ENCODE measurements around the gene TNN. TPM values are rescaled to one million over a fixed set of nuclear protein-coding genes. Genes with fewer than 3 reads are reported as not detected.

Gene TNN
- total RNA-seq, 1 donor from 2014 or later = 0.26 TPM

DNA sequence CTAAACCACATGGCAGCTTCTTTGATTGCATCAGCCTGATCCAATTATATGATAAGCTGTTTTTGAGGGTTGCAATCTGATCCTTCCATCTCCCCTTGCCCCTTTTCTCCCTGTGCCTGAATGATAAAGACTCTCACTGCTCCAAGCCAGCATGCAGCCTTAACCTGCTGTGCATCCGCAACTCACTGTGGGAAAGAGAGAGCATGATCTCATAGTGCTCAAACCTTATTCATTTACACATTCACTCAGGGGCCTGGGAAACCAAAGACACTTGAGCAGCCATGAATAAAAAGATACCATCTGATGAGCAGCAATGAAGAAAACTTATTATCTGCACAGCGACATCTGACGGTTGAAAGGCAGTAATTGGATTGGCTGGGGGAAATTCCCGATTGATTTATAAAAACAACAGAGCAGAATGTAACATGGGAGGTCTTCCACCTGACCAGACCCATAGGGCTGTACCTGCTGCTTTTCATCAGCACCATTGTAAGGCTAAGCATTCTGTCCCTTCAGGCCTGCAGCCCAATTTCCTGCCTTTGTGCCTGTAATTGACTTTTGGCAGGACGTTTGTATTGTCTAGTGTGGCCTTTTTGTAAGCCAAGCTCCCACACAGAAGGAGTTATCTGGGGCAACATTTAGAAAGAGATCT is 62.5 kb downstream of the TNN start:
- DNase-seq (ENCODE audit: low read depth, low spot score) = no peak
- Mint-ChIP-seq H3K4me1 (peaks cover 16% of the 10 kb centered on the region), H3K36me3 (ENCODE audit: low read depth) (no peaks in the 10 kb centered on the region), H3K9me3 (no peaks in the 10 kb centered on the region), H3K4me3 (no peak overlapping the region), H3K27ac (ENCODE audit: unreplicated experiment) (peak overlapping the region; percentile 87), H3K27me3 (ENCODE audit: low read depth) (peaks cover 6% of the 10 kb centered on the region)
- TF ChIP-seq, protein P1, sequence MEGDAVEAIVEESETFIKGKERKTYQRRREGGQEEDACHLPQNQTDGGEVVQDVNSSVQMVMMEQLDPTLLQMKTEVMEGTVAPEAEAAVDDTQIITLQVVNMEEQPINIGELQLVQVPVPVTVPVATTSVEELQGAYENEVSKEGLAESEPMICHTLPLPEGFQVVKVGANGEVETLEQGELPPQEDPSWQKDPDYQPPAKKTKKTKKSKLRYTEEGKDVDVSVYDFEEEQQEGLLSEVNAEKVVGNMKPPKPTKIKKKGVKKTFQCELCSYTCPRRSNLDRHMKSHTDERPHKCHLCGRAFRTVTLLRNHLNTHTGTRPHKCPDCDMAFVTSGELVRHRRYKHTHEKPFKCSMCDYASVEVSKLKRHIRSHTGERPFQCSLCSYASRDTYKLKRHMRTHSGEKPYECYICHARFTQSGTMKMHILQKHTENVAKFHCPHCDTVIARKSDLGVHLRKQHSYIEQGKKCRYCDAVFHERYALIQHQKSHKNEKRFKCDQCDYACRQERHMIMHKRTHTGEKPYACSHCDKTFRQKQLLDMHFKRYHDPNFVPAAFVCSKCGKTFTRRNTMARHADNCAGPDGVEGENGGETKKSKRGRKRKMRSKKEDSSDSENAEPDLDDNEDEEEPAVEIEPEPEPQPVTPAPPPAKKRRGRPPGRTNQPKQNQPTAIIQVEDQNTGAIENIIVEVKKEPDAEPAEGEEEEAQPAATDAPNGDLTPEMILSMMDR (conservative IDR thresholded peaks at IDR 0.05) = peak; percentile 18

DNA sequence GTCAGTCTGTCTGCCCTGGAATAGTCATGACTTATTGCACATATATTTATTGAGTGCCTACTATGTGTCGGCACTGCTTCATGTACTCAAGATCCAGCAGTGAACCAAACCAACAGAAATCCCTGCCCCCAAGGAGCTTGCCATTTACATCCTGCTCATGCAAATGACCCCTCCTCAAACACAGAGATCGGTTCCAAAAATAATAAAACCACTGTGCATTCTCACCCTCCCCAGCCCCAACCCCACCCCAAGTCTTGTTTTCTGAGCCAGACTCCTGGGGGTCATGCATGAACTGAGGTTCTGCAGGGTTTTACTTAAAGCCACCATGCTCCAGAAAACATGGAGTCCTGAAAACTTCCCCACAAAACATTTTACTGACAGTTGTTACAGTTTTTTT is 63.0 kb downstream of the TNN start:
- H3K27me3 Mint-ChIP-seq (ENCODE audit: low read depth) = peaks cover 6% of the 10 kb centered on the region
- no peaks in the 10 kb centered on the region for H3K36me3 Mint-ChIP-seq (ENCODE audit: low read depth)
- peaks cover 16% of the 10 kb centered on the region for H3K4me1 Mint-ChIP-seq
- H3K4me3 Mint-ChIP-seq = no peak overlapping the region
- H3K27ac Mint-ChIP-seq (ENCODE audit: unreplicated experiment) = no peak overlapping the region
- H3K9me3 Mint-ChIP-seq = no peaks in the 10 kb centered on the region
- TF ChIP-seq, protein P1 (conservative IDR thresholded peaks at IDR 0.05) = no peak
- DNase-seq (ENCODE audit: low read depth, low spot score) = no peak

- DNase-seq (ENCODE audit: low read depth, low spot score) = no peak
- Mint-ChIP-seq H3K27ac (ENCODE audit: unreplicated experiment) (no peak overlapping the region), H3K27me3 (ENCODE audit: low read depth) (peaks cover 9% of the 10 kb centered on the region), H3K4me3 (no peak overlapping the region), H3K36me3 (ENCODE audit: low read depth) (no peaks in the 10 kb centered on the region), H3K4me1 (peaks cover 16% of the 10 kb centered on the region), H3K9me3 (no peaks in the 10 kb centered on the region)
- TF ChIP-seq, protein P1 (conservative IDR thresholded peaks at IDR 0.05) = no peak
Observed at GRCh38 chr1:175131095-175131494, 63.5 kb downstream of the TNN start.

DNA sequence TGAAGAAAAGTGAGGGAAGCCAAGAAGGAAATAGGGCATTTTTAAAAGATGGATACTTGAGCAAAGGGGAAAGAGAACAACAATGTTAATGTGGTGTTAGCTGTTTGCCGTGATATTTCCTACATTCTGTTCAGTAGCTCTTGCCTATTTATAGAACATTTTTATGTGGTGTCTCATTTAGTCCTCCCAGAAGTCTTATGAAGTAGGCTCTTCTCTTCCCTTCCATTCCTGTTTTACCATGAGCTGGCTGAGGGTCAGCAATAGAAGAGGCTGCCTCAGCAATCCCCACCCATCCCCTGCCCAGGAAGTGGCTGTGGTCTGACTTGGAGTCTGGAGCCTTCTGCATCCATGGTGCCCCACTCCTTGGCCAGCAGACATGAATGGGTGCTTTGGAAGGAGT is 64.8 kb downstream of the TNN start:
- H3K4me3 Mint-ChIP-seq = no peak overlapping the region
- H3K9me3 Mint-ChIP-seq = no peaks in the 10 kb centered on the region
- H3K4me1 Mint-ChIP-seq = peaks cover 16% of the 10 kb centered on the region
- no peaks in the 10 kb centered on the region for H3K36me3 Mint-ChIP-seq (ENCODE audit: low read depth)
- H3K27ac Mint-ChIP-seq (ENCODE audit: unreplicated experiment) = no peak overlapping the region
- DNase-seq (ENCODE audit: low read depth, low spot score) = no peak
- peaks cover 9% of the 10 kb centered on the region for H3K27me3 Mint-ChIP-seq (ENCODE audit: low read depth)
- TF ChIP-seq, protein P1 (conservative IDR thresholded peaks at IDR 0.05) = no peak

GRCh38 chr1:175133673-175134435 is 66.2 kb downstream of the TNN start:
- TF ChIP-seq, protein P1 (conservative IDR thresholded peaks at IDR 0.05) = no peak
- H3K4me1 Mint-ChIP-seq = peaks cover 16% of the 10 kb centered on the region
- H3K36me3 Mint-ChIP-seq (ENCODE audit: low read depth) = no peaks in the 10 kb centered on the region
- no peak overlapping the region for H3K27ac Mint-ChIP-seq (ENCODE audit: unreplicated experiment)
- H3K27me3 Mint-ChIP-seq (ENCODE audit: low read depth) = peaks cover 9% of the 10 kb centered on the region
- no peak for DNase-seq (ENCODE audit: low read depth, low spot score)
- no peak overlapping the region for H3K4me3 Mint-ChIP-seq
- no peaks in the 10 kb centered on the region for H3K9me3 Mint-ChIP-seq

Data from neural crest cell (in vitro differentiated cells).